Upper lobe of left lung (tissue), 6 donors: ENCODE results near the gene C2CD2L. TPM values are rescaled to one million over a fixed set of nuclear protein-coding genes. Genes with fewer than 3 reads are reported as not detected.

Experiments used
- ATAC-seq, 2 donors: fragments of 200-7000 bp; cut with Tn5 transposase; one replicate each; pipeline ENCODE4 v1.9.1; 2022; ENCODE audit warnings: mild to moderate bottlenecking in 2 of 2, moderate library complexity in 2 of 2; ENCODE audit not compliant: low FRiP score in 2 of 2
- DNase-seq, 2 donors: peaks; one replicate each; pipeline ENCODE4 v3.0.0-alpha.2; 2019 to 2020
- H3K27ac ChIP-seq, 4 donors: fragments of 200-600 bp; sonication (generic); one replicate each; pipeline ENCODE4 v1.5.1; 2016 to 2019
- H3K27me3 ChIP-seq, 4 donors: fragments of 200-600 bp; sonication (generic); one replicate each; pipeline ENCODE4 v1.5.1; 2017 to 2019
- H3K36me3 ChIP-seq, 4 donors: fragments of 200-600 bp; sonication (generic); one replicate each; pipeline ENCODE4 v1.5.1; 2016 to 2019
- H3K4me1 ChIP-seq, 4 donors: fragments of 200-600 bp; sonication (generic); one replicate each; pipeline ENCODE4 v1.5.1; 2018 to 2019
- H3K4me3 ChIP-seq, 4 donors: fragments of 200-600 bp; sonication (generic); one replicate each; pipeline ENCODE4 v1.5.1; 2017 to 2019; ENCODE audit warnings: mild to moderate bottlenecking in 2 of 4, moderate library complexity in 1 of 4
- H3K9me3 ChIP-seq, 4 donors: fragments of 200-600 bp; sonication (generic); one replicate each; pipeline ENCODE4 v1.5.1; 2018 to 2019
- EP300 ChIP-seq, 4 donors: sonication (generic); formaldehyde crosslinking; IDR thresholded peaks; one replicate each; pipeline ENCODE4 v1.5.1; 2017; ENCODE audit warnings: antibody characterized with exemption in 4 of 4, control low read depth in 2 of 4
- POLR2A ChIP-seq, 4 donors: fragments of 450-650 bp; IDR thresholded peaks; one replicate each; pipeline ENCODE4 v1.5.1; 2016 to 2017; ENCODE audit warnings: antibody characterized with exemption in 4 of 4, mild to moderate bottlenecking in 2 of 4
- POLR2AphosphoS5 ChIP-seq, 2 donors: sonication (generic); formaldehyde crosslinking; IDR thresholded peaks; one replicate each; pipeline ENCODE4 v1.5.1; 2017; ENCODE audit warnings: antibody characterized with exemption in 2 of 2
- WGBS, 2 donors: methylation state at CpG; one replicate each; pipeline ENCODE4 v1.1.5; 2017 to 2018; 5-methylcytosine and 5-hydroxymethylcytosine counted together
- total RNA-seq, 6 donors: library from RNA; depleted of rRNA in 4 of 6; stranded (reverse); fragments of >200 nt in 4 of 6; gene quantifications; one replicate each; pipeline versions ENCODE4 v1.1.0 to v1.2.1, GENCODE V29; 2016 to 2021
- TF ChIP-seq, protein P1 (sequence below), 6 experiments: fragments of 450-650 bp in 4 of 6; fragments of 200-600 bp in 2 of 6; sonication (generic) in 2 of 6; IDR thresholded peaks; one replicate each; pipeline ENCODE4 v1.5.1; 2016 to 2019; ENCODE audit warnings: antibody characterized with exemption in 6 of 6
- donor health status: DM: no; HTN: no; CAD: no; lungs with moderate emphysema.
- donor health status: DM: no; HTN: yes; CAD: no; lungs with severe emphysema.

C2CD2L gene
- total RNA-seq, 6 donors from 2014 or later, result 13.0 to 26.2 (median 19.8) TPM

DNA sequence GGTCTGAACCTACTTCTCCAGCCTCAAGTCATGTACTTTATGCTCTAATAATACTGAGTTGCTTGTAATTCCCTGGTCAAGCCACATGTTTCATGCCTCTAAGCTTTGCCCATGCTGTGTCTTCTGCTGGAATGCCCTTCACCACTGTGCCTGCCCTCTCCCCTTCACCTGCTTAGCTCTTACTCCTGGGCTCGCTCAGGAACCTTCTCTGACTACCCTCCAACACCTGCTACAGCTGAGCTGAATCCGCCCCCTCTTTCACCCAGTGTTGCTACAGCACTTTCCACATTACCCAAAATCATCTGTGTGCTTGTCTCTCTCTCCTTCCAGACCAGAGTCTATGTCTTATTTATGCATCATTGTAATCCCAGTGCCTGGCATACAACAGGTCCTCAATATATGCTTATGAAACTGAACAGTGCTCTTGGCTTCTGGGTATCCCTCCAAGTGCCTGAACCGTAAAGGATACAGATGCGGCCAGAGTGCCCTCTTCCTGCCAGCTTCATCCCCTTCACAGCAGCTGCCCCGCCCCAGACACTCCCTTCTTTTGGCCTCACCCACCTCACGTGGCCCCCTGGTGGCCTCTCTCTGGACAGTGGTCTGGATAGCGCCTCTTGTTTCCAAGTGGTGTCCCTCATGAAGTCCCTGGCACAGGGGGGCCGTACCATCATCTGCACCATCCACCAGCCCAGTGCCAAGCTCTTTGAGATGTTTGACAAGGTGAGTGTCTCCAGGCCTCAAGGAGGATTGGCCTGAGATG is 48.8 kb downstream of the C2CD2L start:
- Histone ChIP-seq H3K27me3 (no peaks in the 10 kb centered on the region), H3K27ac (no peak overlapping the region), H3K36me3 (no peaks in the 10 kb centered on the region), H3K4me3 (no peak overlapping the region), H3K9me3 (no peaks in the 10 kb centered on the region), H3K4me1 (no peaks in the 10 kb centered on the region)
- TF ChIP-seq, protein P1, sequence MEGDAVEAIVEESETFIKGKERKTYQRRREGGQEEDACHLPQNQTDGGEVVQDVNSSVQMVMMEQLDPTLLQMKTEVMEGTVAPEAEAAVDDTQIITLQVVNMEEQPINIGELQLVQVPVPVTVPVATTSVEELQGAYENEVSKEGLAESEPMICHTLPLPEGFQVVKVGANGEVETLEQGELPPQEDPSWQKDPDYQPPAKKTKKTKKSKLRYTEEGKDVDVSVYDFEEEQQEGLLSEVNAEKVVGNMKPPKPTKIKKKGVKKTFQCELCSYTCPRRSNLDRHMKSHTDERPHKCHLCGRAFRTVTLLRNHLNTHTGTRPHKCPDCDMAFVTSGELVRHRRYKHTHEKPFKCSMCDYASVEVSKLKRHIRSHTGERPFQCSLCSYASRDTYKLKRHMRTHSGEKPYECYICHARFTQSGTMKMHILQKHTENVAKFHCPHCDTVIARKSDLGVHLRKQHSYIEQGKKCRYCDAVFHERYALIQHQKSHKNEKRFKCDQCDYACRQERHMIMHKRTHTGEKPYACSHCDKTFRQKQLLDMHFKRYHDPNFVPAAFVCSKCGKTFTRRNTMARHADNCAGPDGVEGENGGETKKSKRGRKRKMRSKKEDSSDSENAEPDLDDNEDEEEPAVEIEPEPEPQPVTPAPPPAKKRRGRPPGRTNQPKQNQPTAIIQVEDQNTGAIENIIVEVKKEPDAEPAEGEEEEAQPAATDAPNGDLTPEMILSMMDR (IDR thresholded peaks at IDR 0.05), result peak in 1 of 6 experiments; percentile 13
- no peak for TF ChIP-seq EP300 (IDR thresholded peaks at IDR 0.05)
- no peak for TF ChIP-seq POLR2AphosphoS5 (IDR thresholded peaks at IDR 0.05)
- TF ChIP-seq POLR2A (IDR thresholded peaks at IDR 0.05), result no peak
- ATAC-seq, result no peak
- DNase-seq, result no peak
- 47 to 52% methylated on average over 8 of the region's 8 CpGs for WGBS, 2 donors

DNA sequence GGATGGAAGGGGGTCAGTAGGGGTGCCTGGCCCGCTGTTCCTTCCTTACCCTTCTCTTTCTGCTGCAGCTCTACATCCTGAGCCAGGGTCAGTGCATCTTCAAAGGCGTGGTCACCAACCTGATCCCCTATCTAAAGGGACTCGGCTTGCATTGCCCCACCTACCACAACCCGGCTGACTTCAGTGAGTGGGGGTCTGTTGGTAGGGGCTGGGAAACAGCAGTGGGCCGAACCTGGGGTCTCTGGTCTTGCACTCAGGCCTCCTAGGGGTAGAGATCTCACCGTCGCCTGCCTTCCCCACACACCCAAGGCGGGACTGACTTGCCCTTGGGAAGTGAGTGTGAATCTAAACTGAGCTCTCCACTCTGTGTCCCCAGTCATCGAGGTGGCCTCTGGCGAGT is 49.4 kb downstream of the C2CD2L start:
- 89 to 90% methylated on average over 10 of the region's 10 CpGs for WGBS, 2 donors
- no peaks in the 10 kb centered on the region for H3K4me1 ChIP-seq
- no peak for TF ChIP-seq POLR2AphosphoS5 (IDR thresholded peaks at IDR 0.05)
- TF ChIP-seq, protein P1 (IDR thresholded peaks at IDR 0.05), result no peak
- TF ChIP-seq POLR2A (IDR thresholded peaks at IDR 0.05), result no peak
- no peak for TF ChIP-seq EP300 (IDR thresholded peaks at IDR 0.05)
- no peak overlapping the region for H3K27ac ChIP-seq
- ATAC-seq, result no peak
- no peaks in the 10 kb centered on the region for H3K27me3 ChIP-seq
- H3K36me3 ChIP-seq, result no peaks in the 10 kb centered on the region
- no peak overlapping the region for H3K4me3 ChIP-seq
- H3K9me3 ChIP-seq, result no peaks in the 10 kb centered on the region
- no peak for DNase-seq

DNA sequence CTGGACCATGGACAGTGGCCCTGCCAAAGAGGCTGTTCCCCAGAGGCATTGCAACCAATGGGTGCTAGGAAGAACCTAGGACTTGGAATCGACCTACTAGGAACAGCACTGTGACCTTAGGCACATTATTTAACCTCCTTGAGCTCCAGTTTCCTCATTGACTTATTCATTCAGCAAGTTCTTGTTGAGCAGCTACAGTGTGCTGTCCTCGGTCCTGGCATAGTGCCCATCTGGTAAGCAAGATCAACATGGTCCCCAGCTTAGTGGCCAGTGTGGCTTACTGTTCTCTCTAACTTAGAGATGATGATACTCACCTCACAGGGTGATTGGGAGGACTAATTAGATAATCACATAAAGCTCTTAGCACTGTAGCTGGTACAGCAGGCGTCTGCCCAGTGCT is 49.9 kb downstream of the C2CD2L start:
- H3K27ac ChIP-seq, result no peak overlapping the region
- H3K9me3 ChIP-seq, result no peaks in the 10 kb centered on the region
- H3K4me3 ChIP-seq, result no peak overlapping the region
- no peaks in the 10 kb centered on the region for H3K27me3 ChIP-seq
- no peaks in the 10 kb centered on the region for H3K4me1 ChIP-seq
- no peak for DNase-seq
- 50 to 63% methylated on average over 3 of the region's 3 CpGs for WGBS, 2 donors
- TF ChIP-seq POLR2A (IDR thresholded peaks at IDR 0.05), result no peak
- TF ChIP-seq, protein P1 (IDR thresholded peaks at IDR 0.05), result no peak
- no peak for TF ChIP-seq EP300 (IDR thresholded peaks at IDR 0.05)
- TF ChIP-seq POLR2AphosphoS5 (IDR thresholded peaks at IDR 0.05), result no peak
- no peaks in the 10 kb centered on the region for H3K36me3 ChIP-seq
- ATAC-seq, result no peak

DNA sequence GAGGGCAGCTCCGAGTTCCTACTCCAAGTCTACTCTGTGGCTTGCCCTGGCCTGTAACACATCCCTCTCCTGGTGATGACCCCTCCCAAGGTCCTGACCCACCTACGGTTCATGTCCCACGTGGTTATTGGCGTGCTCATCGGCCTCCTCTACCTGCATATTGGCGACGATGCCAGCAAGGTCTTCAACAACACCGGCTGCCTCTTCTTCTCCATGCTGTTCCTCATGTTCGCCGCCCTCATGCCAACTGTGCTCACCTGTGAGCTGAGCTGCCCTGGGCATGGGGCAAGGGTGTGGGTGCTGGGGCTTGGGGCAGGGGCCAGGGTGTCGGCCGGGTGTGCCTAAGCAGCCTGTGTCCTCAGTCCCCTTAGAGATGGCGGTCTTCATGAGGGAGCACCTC is 51.3 kb downstream of the C2CD2L start:
- Histone ChIP-seq H3K4me1 (no peaks in the 10 kb centered on the region), H3K36me3 (no peaks in the 10 kb centered on the region), H3K4me3 (no peak overlapping the region), H3K9me3 (no peaks in the 10 kb centered on the region), H3K27me3 (no peaks in the 10 kb centered on the region), H3K27ac (no peak overlapping the region)
- ATAC-seq (no peak), DNase-seq (no peak)
- WGBS, 2 donors, result 91 to 95% methylated on average over 12 to 13 of the region's 13 CpGs
- TF ChIP-seq POLR2AphosphoS5 (IDR thresholded peaks at IDR 0.05) (no peak), EP300 (IDR thresholded peaks at IDR 0.05) (no peak)

DNA sequence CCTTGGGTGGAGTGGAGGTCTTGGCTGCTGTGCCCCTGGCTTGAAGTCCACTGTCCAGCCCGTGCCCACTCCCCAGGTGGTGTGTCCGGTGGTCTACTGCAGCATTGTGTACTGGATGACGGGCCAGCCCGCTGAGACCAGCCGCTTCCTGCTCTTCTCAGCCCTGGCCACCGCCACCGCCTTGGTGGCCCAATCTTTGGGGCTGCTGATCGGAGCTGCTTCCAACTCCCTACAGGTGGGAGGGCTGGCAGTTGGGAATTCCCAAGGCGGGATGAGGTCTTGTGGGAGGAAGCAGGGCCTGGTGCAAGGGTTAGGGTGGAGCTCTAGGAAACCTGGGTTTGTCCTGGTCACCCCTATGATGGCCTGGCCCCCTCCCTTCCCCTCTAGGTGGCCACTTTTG is 53.0 kb downstream of the C2CD2L start:
- no peaks in the 10 kb centered on the region for H3K27me3 ChIP-seq
- ATAC-seq (no peak), DNase-seq (no peak)
- H3K9me3 ChIP-seq, result no peaks in the 10 kb centered on the region
- no peak overlapping the region for H3K4me3 ChIP-seq
- H3K4me1 ChIP-seq, result no peaks in the 10 kb centered on the region
- TF ChIP-seq, protein P1 (IDR thresholded peaks at IDR 0.05), result no peak
- TF ChIP-seq POLR2AphosphoS5 (IDR thresholded peaks at IDR 0.05) (no peak), POLR2A (IDR thresholded peaks at IDR 0.05) (no peak), EP300 (IDR thresholded peaks at IDR 0.05) (no peak)
- H3K27ac ChIP-seq, result no peak overlapping the region
- no peaks in the 10 kb centered on the region for H3K36me3 ChIP-seq
- WGBS, 2 donors, result 91% methylated on average over 8 to 9 of the region's 9 CpGs
